ENCODE measurements around the gene UCHL3.
A peak's percentile ranks its signal among the peaks of the same experiment; 100 is the strongest.

UCHL3 gene

DNA sequence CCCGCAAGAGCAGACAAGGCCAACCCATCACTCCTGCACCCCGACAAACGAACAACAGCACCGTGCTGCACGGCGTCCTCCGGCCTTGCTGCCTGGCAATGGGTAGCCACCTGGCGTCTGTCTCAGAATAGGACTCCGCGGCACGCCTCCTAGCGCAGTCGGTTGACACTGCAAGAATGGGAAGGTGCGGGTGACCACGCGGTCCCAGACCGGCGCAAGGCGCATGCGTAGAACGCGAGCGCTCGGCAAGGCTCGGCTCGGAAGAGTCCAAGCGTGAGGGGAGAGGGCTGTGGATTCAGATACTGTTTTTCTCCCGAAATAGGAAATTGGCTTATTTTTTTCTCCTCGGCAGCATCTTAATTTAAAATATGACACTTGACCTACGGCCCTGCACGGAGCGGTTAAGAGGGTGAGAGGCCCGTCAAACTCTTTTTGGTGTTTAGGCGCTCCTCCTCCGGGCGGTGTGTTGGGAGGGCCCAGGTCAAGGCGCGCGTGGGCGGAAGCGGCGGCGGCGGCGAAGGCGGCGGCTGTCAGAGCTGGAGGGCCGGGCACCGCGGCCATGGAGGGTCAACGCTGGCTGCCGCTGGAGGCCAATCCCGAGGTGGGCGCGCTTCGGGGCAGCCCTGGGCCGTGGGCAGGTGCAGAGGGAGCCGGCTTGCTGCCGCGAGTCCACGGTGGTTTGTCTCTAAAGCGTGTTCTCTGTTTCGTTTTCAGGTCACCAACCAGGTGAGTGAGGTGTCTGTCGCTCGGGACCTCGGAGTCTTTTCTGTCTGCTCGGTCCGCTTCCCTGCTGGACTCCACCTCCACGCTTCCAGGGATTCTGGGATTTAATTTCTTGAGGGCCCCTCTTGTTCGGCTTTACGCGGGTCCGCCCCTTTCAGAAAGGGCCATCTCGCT is at the start of gene UCHL3:
UCHL3 (plus strand) TSS at position 530 of the 897 bp plus-strand sequence; CDS start at position 560, 30 bp downstream.
- ChIA-PET CTCF (interaction anchor here (1.0 to 1.9 kb wide), 9 partner anchors 8 to 177 kb away, joined by 3 to 10 read pairs (median 4); partner anchors contain the start of gene TBC1D4), POLR2A (interaction anchor here (0.7 to 1.7 kb wide), 2 partner anchors 11 to 1495 kb away, joined by 5 to 12 read pairs; partner anchors contain the start of gene COMMD6)
- peak; percentile 59 for DNase-seq (ENCODE audit: low read depth, low spot score)
- H3K4me3 ChIP-seq (ENCODE audit: low read depth, low read length), result peak within 1 kb of the TSS; percentile 91
- TF ChIP-seq, protein P1, sequence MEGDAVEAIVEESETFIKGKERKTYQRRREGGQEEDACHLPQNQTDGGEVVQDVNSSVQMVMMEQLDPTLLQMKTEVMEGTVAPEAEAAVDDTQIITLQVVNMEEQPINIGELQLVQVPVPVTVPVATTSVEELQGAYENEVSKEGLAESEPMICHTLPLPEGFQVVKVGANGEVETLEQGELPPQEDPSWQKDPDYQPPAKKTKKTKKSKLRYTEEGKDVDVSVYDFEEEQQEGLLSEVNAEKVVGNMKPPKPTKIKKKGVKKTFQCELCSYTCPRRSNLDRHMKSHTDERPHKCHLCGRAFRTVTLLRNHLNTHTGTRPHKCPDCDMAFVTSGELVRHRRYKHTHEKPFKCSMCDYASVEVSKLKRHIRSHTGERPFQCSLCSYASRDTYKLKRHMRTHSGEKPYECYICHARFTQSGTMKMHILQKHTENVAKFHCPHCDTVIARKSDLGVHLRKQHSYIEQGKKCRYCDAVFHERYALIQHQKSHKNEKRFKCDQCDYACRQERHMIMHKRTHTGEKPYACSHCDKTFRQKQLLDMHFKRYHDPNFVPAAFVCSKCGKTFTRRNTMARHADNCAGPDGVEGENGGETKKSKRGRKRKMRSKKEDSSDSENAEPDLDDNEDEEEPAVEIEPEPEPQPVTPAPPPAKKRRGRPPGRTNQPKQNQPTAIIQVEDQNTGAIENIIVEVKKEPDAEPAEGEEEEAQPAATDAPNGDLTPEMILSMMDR (IDR thresholded peaks at IDR 0.05; ENCODE audit: insufficient read depth, low read length, missing control alignments), result peak; percentile 99

DNA sequence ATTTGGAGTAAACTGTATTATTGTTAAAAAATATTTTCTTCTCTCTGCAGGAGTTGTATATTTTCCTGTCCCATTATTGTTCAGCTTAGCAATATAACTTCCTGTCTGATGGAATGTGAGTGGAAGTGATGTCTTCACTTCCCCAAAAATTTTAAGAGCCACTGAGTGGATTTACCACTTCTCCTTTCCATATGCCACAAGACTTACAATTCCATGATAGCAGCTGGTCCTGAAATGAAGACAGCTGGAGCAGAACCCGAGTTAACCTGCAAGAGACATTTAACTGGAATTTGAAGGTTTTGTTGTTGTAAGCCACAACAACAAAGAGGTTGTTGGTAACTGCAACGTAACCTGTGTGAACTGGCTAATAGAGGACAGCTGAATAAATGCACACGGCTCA is 44.3 kb upstream of the UCHL3 start:
- POLR2A ChIA-PET, result no interaction called here
- CTCF ChIA-PET, result interaction anchor here (1.5 kb wide), 1 partner anchor 133 kb away, joined by 3 read pairs; no protein-coding TSS in a partner anchor
- H3K4me3 ChIP-seq (ENCODE audit: low read depth, low read length), result no peak overlapping the region
- TF ChIP-seq, protein P1 (IDR thresholded peaks at IDR 0.05; ENCODE audit: insufficient read depth, low read length, missing control alignments), result no peak
- DNase-seq (ENCODE audit: low read depth, low spot score), result no peak

DNA sequence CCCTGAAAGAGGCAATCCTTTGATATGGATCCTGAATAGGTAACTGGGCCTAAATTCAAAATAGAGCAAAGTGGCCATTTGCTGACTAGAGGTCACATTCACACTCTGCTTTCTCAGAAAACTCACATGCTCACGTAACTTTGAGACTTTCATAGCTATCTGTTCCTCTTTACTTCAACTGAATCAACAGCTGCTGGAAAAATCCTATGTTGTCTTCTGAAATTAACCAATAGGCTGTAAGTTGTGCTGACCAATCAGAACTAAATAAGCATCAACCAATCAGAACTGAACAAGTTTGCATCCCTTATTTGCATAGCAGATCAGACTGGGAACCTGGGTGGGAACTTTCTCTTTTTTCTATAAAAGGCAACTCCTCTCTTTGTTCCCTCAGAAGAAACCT is 43.6 kb upstream of the UCHL3 start:
- TF ChIP-seq, protein P1 (IDR thresholded peaks at IDR 0.05; ENCODE audit: insufficient read depth, low read length, missing control alignments), result no peak
- POLR2A ChIA-PET, result no interaction called here
- CTCF ChIA-PET, result no interaction called here
- DNase-seq (ENCODE audit: low read depth, low spot score), result no peak
- no peak overlapping the region for H3K4me3 ChIP-seq (ENCODE audit: low read depth, low read length)

DNA sequence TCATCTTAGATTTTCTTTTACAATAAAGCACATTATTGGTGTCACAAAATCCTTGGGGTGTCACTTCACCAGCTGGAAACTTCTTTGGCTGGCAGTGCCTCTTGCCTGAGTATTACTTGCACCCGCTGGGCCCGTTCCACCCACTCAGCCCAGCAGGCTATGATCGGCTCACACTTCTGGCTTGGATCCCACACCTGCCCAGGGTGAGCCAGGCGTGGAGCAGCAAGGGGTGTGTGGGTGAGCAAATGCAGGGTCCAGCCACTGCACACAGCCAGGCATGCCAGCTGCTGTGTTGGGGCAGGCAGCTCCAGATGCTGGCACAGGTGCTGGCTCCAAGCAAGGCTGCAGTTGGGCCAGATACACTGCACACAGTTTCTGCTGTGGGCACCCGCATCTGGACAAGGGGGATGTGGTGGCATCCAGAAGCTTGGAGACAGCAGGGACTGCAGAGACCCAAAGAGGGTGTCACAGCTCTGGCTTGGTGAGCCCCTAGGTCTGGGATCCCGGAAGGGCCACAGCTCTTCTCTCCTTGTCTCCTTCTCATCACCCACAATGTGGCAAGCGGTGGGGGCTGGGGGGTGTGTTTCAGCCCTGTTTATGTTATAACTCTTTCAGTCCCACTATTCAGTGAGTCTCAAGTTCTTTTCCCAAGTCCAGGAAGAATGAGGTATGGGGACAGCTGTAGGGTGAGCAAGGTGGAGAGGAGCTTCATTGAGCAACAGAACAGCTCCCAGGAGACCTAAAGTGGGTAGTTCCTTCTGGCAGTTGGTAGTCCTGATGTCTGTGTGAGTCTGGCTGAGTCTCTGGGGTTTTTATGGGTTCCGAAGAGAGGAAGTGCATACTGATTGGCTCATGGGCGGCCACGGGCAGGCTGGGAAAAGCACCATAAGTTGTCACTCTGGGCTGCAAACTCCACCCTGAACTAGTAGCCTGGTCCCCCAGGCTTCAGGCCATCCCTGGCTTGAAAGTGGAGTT is 42.3 kb upstream of the UCHL3 start:
- H3K4me3 ChIP-seq (ENCODE audit: low read depth, low read length), result no peak overlapping the region
- DNase-seq (ENCODE audit: low read depth, low spot score), result no peak
- POLR2A ChIA-PET, result no interaction called here
- TF ChIP-seq, protein P1 (IDR thresholded peaks at IDR 0.05; ENCODE audit: insufficient read depth, low read length, missing control alignments), result no peak
- CTCF ChIA-PET, result no interaction called here

DNA sequence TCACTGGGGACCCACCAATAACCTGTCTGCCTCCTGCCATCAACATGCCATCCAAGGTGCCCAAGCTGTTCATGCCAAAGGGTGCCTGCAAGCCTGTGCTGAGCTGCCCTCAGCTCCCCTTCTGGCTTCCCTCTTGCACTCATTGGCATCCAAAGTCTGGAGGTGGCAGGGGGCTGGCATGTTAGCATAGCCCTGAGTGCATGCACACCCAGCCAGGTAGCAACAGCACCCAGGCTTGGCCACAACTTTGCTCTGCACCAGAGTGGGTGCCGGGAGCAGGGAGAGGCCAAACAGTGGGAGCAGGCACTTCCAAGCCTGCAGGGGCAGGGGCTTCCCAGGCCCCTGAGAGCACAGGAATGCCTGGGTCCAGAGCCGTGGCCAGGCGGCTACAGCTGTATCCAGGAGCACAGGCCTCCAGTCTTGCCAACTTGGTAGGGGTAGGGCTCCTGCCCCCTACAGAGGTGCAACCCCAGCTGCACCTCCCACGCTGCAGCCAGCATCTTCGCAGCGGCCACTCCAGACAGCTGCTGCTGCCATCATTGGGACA is 41.5 kb upstream of the UCHL3 start:
- no peak for DNase-seq (ENCODE audit: low read depth, low spot score)
- CTCF ChIA-PET, result no interaction called here
- H3K4me3 ChIP-seq (ENCODE audit: low read depth, low read length), result no peak overlapping the region
- TF ChIP-seq, protein P1 (IDR thresholded peaks at IDR 0.05; ENCODE audit: insufficient read depth, low read length, missing control alignments), result no peak
- POLR2A ChIA-PET, result no interaction called here
